ENCODE data around the gene ATXN3L.

Gene ATXN3L

GRCh38 chrX:13319953-13320352 is at the start of gene ATXN3L:
TSS of gene ATXN3L (minus strand) at chrX:13320053. CDS start at chrX:13319934, 119 bp downstream.
- no peak for DNase-seq

GRCh38 chrX:13369256-13370030 is 49.6 kb upstream of the ATXN3L start:
- no peak for DNase-seq

GRCh38 chrX:13367950-13368349 is 48.1 kb upstream of the ATXN3L start:
- DNase-seq: no peak

GRCh38 chrX:13366698-13367097 is 46.8 kb upstream of the ATXN3L start:
- no peak for DNase-seq

GRCh38 chrX:13365161-13365560 is 45.3 kb upstream of the ATXN3L start:
- DNase-seq: no peak

GRCh38 chrX:13364230-13364857 is 44.5 kb upstream of the ATXN3L start:
- no peak for DNase-seq

GRCh38 chrX:13360146-13360545 is 40.3 kb upstream of the ATXN3L start:
- no peak for DNase-seq

GRCh38 chrX:13357925-13358324 is 38.1 kb upstream of the ATXN3L start:
- DNase-seq: no peak

GRCh38 chrX:13346646-13347045 is 26.8 kb upstream of the ATXN3L start:
- DNase-seq: no peak

GRCh38 chrX:13345438-13345837 is 25.6 kb upstream of the ATXN3L start:
- DNase-seq: no peak

GRCh38 chrX:13345037-13345436 is 25.2 kb upstream of the ATXN3L start:
- DNase-seq: no peak

- DNase-seq: no peak
These were observed 21.7 kb upstream of the ATXN3L start for GRCh38 chrX:13341491-13342101.

GRCh38 chrX:13340182-13340791 is 20.4 kb upstream of the ATXN3L start:
- no peak for DNase-seq

- DNase-seq: no peak
These were observed 19.8 kb upstream of the ATXN3L start for GRCh38 chrX:13339607-13340006.

GRCh38 chrX:13338996-13339515 is 19.2 kb upstream of the ATXN3L start:
- DNase-seq: no peak

GRCh38 chrX:13334491-13334890 is 14.6 kb upstream of the ATXN3L start:
- no peak for DNase-seq

- DNase-seq: no peak
These were observed 10.6 kb upstream of the ATXN3L start for GRCh38 chrX:13330446-13330845.

- no peak for DNase-seq
These were observed 7.8 kb upstream of the ATXN3L start for GRCh38 chrX:13327666-13328065.

GRCh38 chrX:13323241-13323640 is 3.4 kb upstream of the ATXN3L start:
- no peak for DNase-seq

- DNase-seq: no peak
These were observed 2.5 kb downstream of the ATXN3L start for GRCh38 chrX:13317366-13317765.

GRCh38 chrX:13311560-13311959 is 8.3 kb downstream of the ATXN3L start:
- DNase-seq: no peak

GRCh38 chrX:13309631-13310030 is 10.2 kb downstream of the ATXN3L start:
- DNase-seq: no peak

- no peak for DNase-seq
These were observed 12.8 kb downstream of the ATXN3L start for GRCh38 chrX:13307041-13307440.

- DNase-seq: no peak
These were observed 14.7 kb downstream of the ATXN3L start for GRCh38 chrX:13305108-13305507.
